ENCODE results near the gene CLK3.

DNA sequence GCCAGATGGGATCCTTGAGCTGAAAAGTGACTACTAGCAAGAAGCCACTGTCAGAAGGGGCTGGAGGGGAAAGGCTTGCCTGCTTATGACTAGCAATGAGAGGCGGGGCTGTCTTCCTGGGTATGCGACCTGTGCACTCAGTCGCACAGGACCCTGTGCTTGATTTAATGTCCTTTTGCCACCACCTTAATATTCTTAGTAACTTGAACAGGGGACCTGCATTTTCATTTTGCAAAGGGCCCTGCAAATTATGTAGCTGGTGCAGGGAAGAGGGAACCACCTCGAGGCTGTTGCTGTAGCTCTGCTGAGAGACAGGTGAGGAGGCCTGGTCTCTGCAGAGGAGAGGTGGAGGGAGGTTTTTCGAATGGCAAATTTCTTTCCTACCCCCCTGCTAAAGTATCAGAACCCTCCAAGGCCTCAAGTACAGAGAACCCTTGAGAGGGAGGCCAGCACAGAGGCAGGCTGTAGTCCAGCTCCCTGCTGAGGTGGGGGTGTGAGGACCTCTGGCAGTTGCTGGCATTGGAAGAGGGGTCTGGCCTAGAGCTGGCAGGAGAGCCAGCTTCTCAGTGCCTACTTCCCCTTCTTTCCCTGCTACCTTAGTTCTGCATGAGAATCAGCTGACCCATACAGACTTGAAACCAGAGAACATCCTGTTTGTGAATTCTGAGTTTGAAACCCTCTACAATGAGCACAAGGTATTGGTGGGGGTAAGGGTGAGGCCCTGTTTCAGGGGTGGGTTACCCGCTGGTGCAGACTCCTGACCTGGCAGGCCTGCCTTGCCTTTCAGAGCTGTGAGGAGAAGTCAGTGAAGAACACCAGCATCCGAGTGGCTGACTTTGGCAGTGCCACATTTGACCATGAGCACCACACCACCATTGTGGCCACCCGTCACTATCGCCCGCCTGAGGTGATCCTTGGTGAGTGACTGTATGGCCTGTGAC lies 11.4 kb downstream of the CLK3 start:
- TF ChIP-seq, protein P1, sequence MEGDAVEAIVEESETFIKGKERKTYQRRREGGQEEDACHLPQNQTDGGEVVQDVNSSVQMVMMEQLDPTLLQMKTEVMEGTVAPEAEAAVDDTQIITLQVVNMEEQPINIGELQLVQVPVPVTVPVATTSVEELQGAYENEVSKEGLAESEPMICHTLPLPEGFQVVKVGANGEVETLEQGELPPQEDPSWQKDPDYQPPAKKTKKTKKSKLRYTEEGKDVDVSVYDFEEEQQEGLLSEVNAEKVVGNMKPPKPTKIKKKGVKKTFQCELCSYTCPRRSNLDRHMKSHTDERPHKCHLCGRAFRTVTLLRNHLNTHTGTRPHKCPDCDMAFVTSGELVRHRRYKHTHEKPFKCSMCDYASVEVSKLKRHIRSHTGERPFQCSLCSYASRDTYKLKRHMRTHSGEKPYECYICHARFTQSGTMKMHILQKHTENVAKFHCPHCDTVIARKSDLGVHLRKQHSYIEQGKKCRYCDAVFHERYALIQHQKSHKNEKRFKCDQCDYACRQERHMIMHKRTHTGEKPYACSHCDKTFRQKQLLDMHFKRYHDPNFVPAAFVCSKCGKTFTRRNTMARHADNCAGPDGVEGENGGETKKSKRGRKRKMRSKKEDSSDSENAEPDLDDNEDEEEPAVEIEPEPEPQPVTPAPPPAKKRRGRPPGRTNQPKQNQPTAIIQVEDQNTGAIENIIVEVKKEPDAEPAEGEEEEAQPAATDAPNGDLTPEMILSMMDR (IDR thresholded peaks at IDR 0.05): no peak
- TF ChIP-seq POLR2AphosphoS5 (IDR thresholded peaks at IDR 0.05; ENCODE audit: insufficient read depth in 1 of 2, low read depth in 1 of 2): no peak
- no peak for TF ChIP-seq POLR2A (IDR thresholded peaks at IDR 0.05)

All from vagina (tissue), 2 donors.